Measurements from ENCODE around the gene PHC2. TPM values are rescaled to one million over a fixed set of nuclear protein-coding genes. Genes with fewer than 3 reads are reported as not detected.

The PHC2 gene
- total RNA-seq, 1 experiment from 2014 or later = 137 TPM

GRCh38 chr1:33357099-33357498 is 73.8 kb downstream of the PHC2 start:
- Mint-ChIP-seq H3K4me3 (ENCODE audit: unreplicated experiment) (no peak overlapping the region), H3K36me3 (ENCODE audit: insufficient read depth, unreplicated experiment) (peaks cover 7% of the 10 kb centered on the region), H3K27me3 (ENCODE audit: insufficient read depth, unreplicated experiment) (no peaks in the 10 kb centered on the region), H3K9me3 (ENCODE audit: unreplicated experiment) (no peaks in the 10 kb centered on the region), H3K4me1 (ENCODE audit: insufficient read depth, unreplicated experiment) (no peaks in the 10 kb centered on the region), H3K27ac (ENCODE audit: low read depth, unreplicated experiment) (no peak overlapping the region)
- no peak for TF ChIP-seq CTCF (IDR thresholded peaks at IDR 0.05; ENCODE audit: unreplicated experiment)
- ChIA-PET POLR2A (interaction anchor here (0.5 to 0.7 kb wide), 2 partner anchors 12 to 15 kb away, joined by 3 read pairs; no protein-coding TSS in a partner anchor), CTCF (interaction anchor here (1.1 to 1.2 kb wide), 2 partner anchors 10 to 115 kb away, joined by 3 to 4 read pairs; no protein-coding TSS in a partner anchor)
- no peak for DNase-seq (ENCODE audit: unreplicated experiment)
- intact Hi-C loops (cut with micrococcal nuclease) = no loop called here
- BruUV-seq (replicated peaks) = no TSS peak

- intact Hi-C loops (cut with micrococcal nuclease) = no loop called here
- no peak for DNase-seq (ENCODE audit: unreplicated experiment)
- Mint-ChIP-seq H3K4me1 (ENCODE audit: insufficient read depth, unreplicated experiment) (peaks cover 8% of the 10 kb centered on the region), H3K36me3 (ENCODE audit: insufficient read depth, unreplicated experiment) (peaks cover 7% of the 10 kb centered on the region), H3K27ac (ENCODE audit: low read depth, unreplicated experiment) (peak overlapping the region; percentile 37), H3K4me3 (ENCODE audit: unreplicated experiment) (no peak overlapping the region), H3K9me3 (ENCODE audit: unreplicated experiment) (no peaks in the 10 kb centered on the region), H3K27me3 (ENCODE audit: insufficient read depth, unreplicated experiment) (no peaks in the 10 kb centered on the region)
- ChIA-PET POLR2A (interaction anchor here (0.7 kb wide), 1 partner anchor 1671 kb away, joined by 3 read pairs; no protein-coding TSS in a partner anchor), CTCF (interaction anchor here (0.7 to 1.3 kb wide), 5 partner anchors 10 to 174 kb away, joined by 3 to 9 read pairs (median 4); no protein-coding TSS in a partner anchor)
- BruUV-seq (replicated peaks) = no TSS peak
- TF ChIP-seq CTCF (IDR thresholded peaks at IDR 0.05; ENCODE audit: unreplicated experiment) = no peak
Measured at GRCh38 chr1:33354707-33355316, 76.1 kb downstream of the PHC2 start.

- ChIA-PET POLR2A (no interaction called here), CTCF (interaction anchor here (0.7 kb wide), 1 partner anchor 14 kb away, joined by 3 read pairs; no protein-coding TSS in a partner anchor)
- Mint-ChIP-seq H3K27ac (ENCODE audit: low read depth, unreplicated experiment) (no peak overlapping the region), H3K9me3 (ENCODE audit: unreplicated experiment) (no peaks in the 10 kb centered on the region), H3K36me3 (ENCODE audit: insufficient read depth, unreplicated experiment) (peaks cover 9% of the 10 kb centered on the region), H3K4me3 (ENCODE audit: unreplicated experiment) (no peak overlapping the region), H3K4me1 (ENCODE audit: insufficient read depth, unreplicated experiment) (peaks cover 8% of the 10 kb centered on the region), H3K27me3 (ENCODE audit: insufficient read depth, unreplicated experiment) (no peaks in the 10 kb centered on the region)
- BruUV-seq (replicated peaks) = no TSS peak
- no peak for DNase-seq (ENCODE audit: unreplicated experiment)
- TF ChIP-seq CTCF (IDR thresholded peaks at IDR 0.05; ENCODE audit: unreplicated experiment) = no peak
- intact Hi-C loops (cut with micrococcal nuclease) = no loop called here
Measured at GRCh38 chr1:33353531-33353930, 77.4 kb downstream of the PHC2 start.

GRCh38 chr1:33351281-33351660 is 79.6 kb downstream of the PHC2 start:
- intact Hi-C loops (cut with micrococcal nuclease) = no loop called here
- no TSS peak for BruUV-seq (replicated peaks)
- ChIA-PET CTCF (interaction anchor here (1.0 to 1.9 kb wide), 6 partner anchors 12 to 132 kb away, joined by 3 to 16 read pairs (median 5); no protein-coding TSS in a partner anchor), POLR2A (interaction anchor here (1.1 to 6.4 kb wide), 6 partner anchors 14 to 109 kb away, joined by 3 to 133 read pairs (median 6); no protein-coding TSS in a partner anchor)
- no peak for TF ChIP-seq CTCF (IDR thresholded peaks at IDR 0.05; ENCODE audit: unreplicated experiment)
- H3K4me1 Mint-ChIP-seq (ENCODE audit: insufficient read depth, unreplicated experiment) = peaks cover 20% of the 10 kb centered on the region
- H3K27ac Mint-ChIP-seq (ENCODE audit: low read depth, unreplicated experiment) = no peak overlapping the region
- peak overlapping the region; percentile 28 for H3K4me3 Mint-ChIP-seq (ENCODE audit: unreplicated experiment)
- H3K27me3 Mint-ChIP-seq (ENCODE audit: insufficient read depth, unreplicated experiment) = no peaks in the 10 kb centered on the region
- H3K36me3 Mint-ChIP-seq (ENCODE audit: insufficient read depth, unreplicated experiment) = peaks cover 19% of the 10 kb centered on the region
- no peak for DNase-seq (ENCODE audit: unreplicated experiment)
- H3K9me3 Mint-ChIP-seq (ENCODE audit: unreplicated experiment) = no peaks in the 10 kb centered on the region
